GM21825 (cell line): ENCODE results near the gene GART.
"Not testable (repeated sequence)": the region's sequence is repeated elsewhere in the genome, so short reads cannot be mapped to it uniquely, and the experiment has no call there.

Source experiments
- ATAC-seq: cut with Tn5 transposase; IDR thresholded peaks from one replicate; pipeline ENCODE4 v1.9.1; 2021; ENCODE audit warnings: mild to moderate bottlenecking, moderate library complexity; ENCODE audit not compliant: unreplicated experiment

Gene GART

GRCh38 chr21:33541756-33542639 is at the start of gene GART:
GART (minus strand) TSS chr21:33542117; CDS start chr21:33539315, 2,802 bp downstream.
- ATAC-seq = peak; percentile 57

DNA sequence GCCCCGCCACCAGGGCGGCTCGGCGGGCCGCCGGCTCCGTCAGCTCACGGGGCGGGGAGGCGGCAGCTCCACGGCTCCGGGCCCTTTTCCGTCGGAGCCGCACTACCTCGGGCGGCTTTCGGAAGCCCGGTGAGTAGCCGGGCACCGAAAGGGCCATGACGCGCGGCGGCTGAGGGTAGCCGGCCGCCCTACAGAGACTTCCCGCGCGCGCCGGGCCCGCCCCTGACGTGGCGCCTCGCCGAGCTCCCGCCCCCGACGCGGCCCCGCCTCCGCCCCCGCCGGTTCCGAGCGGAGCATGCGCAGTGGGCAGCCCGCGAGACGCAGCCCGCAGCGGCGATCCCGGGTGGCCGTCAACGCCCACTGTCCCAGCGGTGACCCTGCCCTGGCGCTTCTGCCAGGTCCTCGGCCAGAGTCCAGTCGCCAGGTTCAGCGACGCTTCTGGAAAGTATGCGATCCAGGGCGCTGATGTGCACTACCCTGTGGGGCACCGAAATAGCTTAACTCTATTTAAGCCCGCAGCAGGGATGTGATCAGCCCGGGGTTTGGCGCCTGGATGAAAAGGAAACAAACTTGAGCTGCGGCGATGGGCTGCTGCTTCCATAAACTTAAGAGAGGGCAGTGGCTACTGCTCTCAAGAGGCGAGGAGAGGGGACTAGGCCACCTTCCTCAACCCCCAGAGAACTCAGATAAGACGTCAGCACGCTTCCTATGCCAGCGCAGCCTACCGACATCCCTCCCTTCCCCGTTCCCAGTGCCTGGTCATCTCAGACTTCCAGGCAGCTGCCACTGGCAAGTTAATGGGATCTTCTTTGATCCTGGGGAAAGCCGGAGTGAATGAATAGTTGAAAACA is 46.8 kb upstream of the GART start, which contains the start of gene DONSON:
TSS of gene DONSON (minus strand) at position 200 of the 851 bp plus-strand sequence. CDS start at position 157, 43 bp downstream.
- peak; percentile 85 for ATAC-seq

- peak; percentile 22 for ATAC-seq
Observed at GRCh38 chr21:33587792-33588484, 46.0 kb upstream of the GART start.

GRCh38 chr21:33586927-33587326 is 45.0 kb upstream of the GART start:
- no peak for ATAC-seq

DNA sequence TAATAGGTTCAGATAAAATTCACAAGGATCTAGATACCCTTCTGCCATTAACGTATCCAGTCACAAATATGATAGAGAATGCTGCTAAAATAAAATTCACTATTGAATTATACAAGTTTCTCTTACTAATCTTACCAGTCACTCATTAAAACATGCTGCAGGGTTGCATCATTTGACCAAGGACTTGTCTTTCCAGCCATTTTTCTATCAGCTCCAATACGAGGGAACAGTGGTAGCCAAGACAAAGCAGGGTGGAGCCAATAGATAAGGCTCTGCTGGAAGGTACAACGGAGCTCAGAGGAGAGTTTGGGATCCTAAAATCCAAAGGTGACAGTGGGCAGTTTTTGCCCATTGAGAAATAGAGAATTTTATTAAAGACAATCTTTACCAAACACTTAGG is 42.5 kb upstream of the GART start:
- ATAC-seq = no peak

- ATAC-seq = no peak
Observed at GRCh38 chr21:33578959-33579542, 37.1 kb upstream of the GART start.

GRCh38 chr21:33578214-33578613 is 36.3 kb upstream of the GART start:
- no peak for ATAC-seq

- not testable (repeated sequence) for ATAC-seq
Observed at GRCh38 chr21:33576741-33577141, 34.8 kb upstream of the GART start.

DNA sequence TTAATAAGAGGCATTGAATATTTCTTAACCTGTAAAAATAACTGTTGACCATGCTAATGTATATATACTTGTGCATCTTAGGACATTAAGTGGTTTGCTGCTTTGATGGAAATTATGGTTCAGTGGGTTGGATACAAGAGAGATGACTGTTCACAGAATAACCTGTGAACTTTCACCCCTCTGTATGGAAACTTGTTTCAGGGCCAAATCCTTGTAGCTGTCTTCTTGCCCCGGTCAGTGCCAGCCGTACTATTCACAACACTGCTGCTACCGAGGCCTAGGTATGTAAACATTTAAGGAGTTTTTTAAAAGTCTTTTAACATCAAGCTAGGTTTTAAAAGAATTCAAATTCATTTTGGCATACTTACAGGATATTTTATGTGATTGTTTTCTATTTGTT is 30.4 kb upstream of the GART start:
- no peak for ATAC-seq

- ATAC-seq = no peak
Observed at GRCh38 chr21:33569991-33570390, 28.1 kb upstream of the GART start.

DNA sequence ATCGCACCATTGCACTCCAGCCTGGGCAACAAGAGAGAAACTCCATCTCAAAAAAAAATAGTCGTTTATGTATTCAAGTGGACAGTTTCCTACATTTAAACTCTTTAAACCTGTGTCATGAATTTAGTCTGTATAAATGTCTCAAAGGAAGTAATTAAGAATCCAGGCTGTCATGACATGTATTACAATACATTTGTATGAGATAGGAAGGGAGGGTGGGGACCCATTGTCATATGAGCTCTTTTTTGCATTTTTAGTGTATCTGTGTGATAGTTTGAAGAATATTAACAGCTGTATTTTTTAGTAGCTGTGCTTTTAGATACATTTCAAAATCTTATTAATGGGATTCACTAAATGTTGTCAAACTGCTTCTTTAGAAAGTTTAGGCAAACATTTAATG is 26.5 kb upstream of the GART start:
- ATAC-seq = no peak

- ATAC-seq = no peak
Observed at GRCh38 chr21:33567914-33568313, 26.0 kb upstream of the GART start.

GRCh38 chr21:33566514-33566913 is 24.6 kb upstream of the GART start:
- no peak for ATAC-seq

DNA sequence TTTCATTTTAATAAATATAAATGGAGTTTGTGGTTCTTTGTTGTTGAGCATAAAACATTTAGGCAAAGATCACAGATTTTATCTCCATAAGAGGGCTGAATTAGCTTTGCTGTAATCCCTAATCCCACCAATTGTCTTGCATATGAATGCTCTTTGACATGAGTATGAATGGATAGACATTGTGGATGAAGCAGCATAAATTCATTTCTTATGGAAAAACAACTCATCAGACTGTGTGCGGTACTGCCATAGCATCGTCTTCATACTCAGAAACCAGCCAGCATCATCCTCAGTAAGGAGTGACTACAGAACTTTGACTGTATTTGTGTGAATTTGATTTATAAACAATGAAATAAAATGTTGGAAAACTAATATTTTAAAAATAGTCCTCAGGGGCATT is 20.5 kb upstream of the GART start:
- ATAC-seq = no peak

DNA sequence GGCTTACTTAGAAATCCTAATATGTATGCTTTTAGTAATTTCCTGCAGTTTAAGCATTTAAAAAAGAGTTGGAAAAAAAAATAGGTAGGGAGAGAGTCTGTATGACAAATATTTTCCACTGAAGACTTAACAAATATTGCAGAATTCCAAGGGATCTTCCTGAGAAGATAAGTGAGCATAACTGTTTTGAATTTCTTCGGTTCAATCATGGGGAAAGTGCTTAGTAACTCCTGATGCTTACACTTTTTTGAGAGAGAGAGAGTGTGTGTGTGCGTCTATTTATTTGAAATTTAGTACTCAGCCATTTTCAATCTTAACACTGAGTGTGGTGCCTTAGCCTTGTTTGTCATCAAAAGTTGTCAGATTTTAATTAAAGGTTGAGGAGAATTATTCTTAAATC is 19.5 kb upstream of the GART start:
- no peak for ATAC-seq

GRCh38 chr21:33560965-33561364 is 19.0 kb upstream of the GART start:
- no peak for ATAC-seq

GRCh38 chr21:33559813-33560212 is 17.9 kb upstream of the GART start:
- ATAC-seq = no peak

DNA sequence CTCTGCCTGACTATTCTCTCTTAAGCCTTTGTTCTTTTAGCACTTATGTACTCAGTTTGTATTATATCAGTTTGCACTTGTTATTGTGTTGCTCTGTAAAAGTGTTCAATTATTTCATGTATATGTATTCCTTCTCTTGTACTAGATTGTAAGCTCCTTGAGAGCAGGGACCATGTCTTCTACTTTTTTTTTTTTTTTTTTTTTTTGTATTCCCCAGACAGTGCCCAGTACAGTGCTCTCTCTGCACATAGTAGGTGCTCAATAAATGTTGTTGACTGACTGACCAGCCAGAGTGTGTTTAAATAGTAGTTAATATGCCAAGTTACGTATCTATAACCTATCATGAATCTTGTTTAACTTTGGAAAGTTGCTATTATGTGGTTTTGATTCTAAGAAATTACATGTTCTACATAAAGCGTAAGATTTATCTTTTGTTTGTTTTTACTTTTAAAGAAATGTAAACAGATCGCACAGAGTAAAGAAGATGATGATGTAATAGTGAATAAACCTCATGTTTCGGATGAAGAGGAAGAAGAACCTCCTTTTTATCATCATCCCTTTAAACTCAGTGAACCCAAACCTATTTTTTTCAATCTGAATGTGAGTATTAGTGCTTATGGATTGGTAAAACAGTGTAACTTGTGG is 17.0 kb upstream of the GART start:
- ATAC-seq = no peak

GRCh38 chr21:33557447-33557846 is 15.5 kb upstream of the GART start:
- no peak for ATAC-seq

DNA sequence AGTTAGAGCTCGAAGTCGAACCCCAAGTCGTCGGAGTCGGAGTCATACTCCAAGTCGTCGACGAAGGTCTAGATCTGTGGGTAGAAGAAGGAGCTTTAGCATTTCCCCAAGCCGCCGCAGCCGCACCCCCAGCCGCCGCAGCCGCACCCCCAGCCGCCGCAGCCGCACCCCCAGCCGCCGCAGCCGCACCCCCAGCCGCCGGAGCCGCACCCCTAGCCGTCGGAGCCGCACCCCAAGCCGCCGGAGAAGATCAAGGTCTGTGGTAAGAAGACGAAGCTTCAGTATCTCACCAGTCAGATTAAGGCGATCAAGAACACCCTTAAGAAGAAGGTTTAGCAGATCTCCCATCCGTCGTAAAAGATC is 13.0 kb upstream of the GART start:
- ATAC-seq = no peak
